Esophagus (tissue), 2 donors: ENCODE results near the gene TRPC6. TPM values are rescaled to one million over a fixed set of nuclear protein-coding genes. Genes with fewer than 3 reads are reported as not detected.
"Not testable (repeated sequence)": the region's sequence is repeated elsewhere in the genome, so short reads cannot be mapped to it uniquely, and the experiment has no call there.

ENCODE experiments used
- H3K27ac ChIP-seq, 2 donors: one replicate each; pipeline ENCODE4 v1.5.1; 2013; ENCODE audit warnings: low read depth in 2 of 2, mild to moderate bottlenecking in 2 of 2, inconsistent platforms in 1 of 2, low read length in 1 of 2, moderate library complexity in 1 of 2
- H3K27me3 ChIP-seq, 2 donors: one replicate each; pipeline ENCODE4 v1.6.1; 2013; ENCODE audit warnings: low read length in 2 of 2, control low read depth in 1 of 2, mild to moderate bottlenecking in 1 of 2; ENCODE audit not compliant: insufficient read depth in 2 of 2, control insufficient read depth in 1 of 2
- H3K36me3 ChIP-seq, 2 donors: one replicate each; pipeline ENCODE4 v1.6.1; 2013; ENCODE audit warnings: low read length in 1 of 2; ENCODE audit not compliant: control insufficient read depth in 2 of 2, insufficient read depth in 2 of 2
- H3K4me1 ChIP-seq, 2 donors: one replicate each; pipeline ENCODE4 v1.6.1; 2013; ENCODE audit warnings: low read length in 1 of 2; ENCODE audit not compliant: control insufficient read depth in 2 of 2, insufficient read depth in 2 of 2
- H3K4me3 ChIP-seq, 2 donors: one replicate each; pipeline ENCODE4 v1.5.1; 2013; ENCODE audit warnings: low read length in 2 of 2, mild to moderate bottlenecking in 2 of 2, low read depth in 1 of 2, moderate library complexity in 1 of 2
- H3K9me3 ChIP-seq, 2 donors: one replicate each; pipeline ENCODE4 v1.6.1; 2013; ENCODE audit warnings: mild to moderate bottlenecking in 2 of 2, low read depth in 1 of 2, low read length in 1 of 2, moderate library complexity in 1 of 2; ENCODE audit not compliant: control insufficient read depth in 2 of 2, insufficient read depth in 1 of 2
- WGBS, 2 donors: extraction: QIAGEN DNeasy Blood & Tissue Kit; methylation state at CpG; one replicate each; pipeline ENCODE4 v1.1.7; 2013; 5-methylcytosine and 5-hydroxymethylcytosine counted together
- polyA plus RNA-seq, 2 donors: library from polyadenylated mRNA; stranded (reverse); fragments of 200-250 nt; gene quantifications; one replicate each; pipeline ENCODE4 v1.2.3, GENCODE V29; 2013
- donor health status: healthy with polysubstance abuse.
- donor health status: Bipolar disorder and iron deficiency.

Gene TRPC6
- polyA plus RNA-seq, 2 donors = 1.4 to 1.9 TPM

GRCh38 chr11:101446238-101446637 is 137.6 kb downstream of the TRPC6 start:
- Histone ChIP-seq H3K9me3 (no peaks in the 10 kb centered on the region), H3K27ac (no peak overlapping the region), H3K4me1 (no peaks in the 10 kb centered on the region), H3K4me3 (no peak overlapping the region), H3K36me3 (no peaks in the 10 kb centered on the region), H3K27me3 (no peaks in the 10 kb centered on the region)
- 74 to 83% methylated on average over 1 of the region's 1 CpG for WGBS, 2 donors

GRCh38 chr11:101445761-101446160 is 138.0 kb downstream of the TRPC6 start:
- no peaks in the 10 kb centered on the region for H3K27me3 ChIP-seq
- no peaks in the 10 kb centered on the region for H3K36me3 ChIP-seq
- no peak overlapping the region for H3K4me3 ChIP-seq
- no peak overlapping the region for H3K27ac ChIP-seq
- no peaks in the 10 kb centered on the region for H3K4me1 ChIP-seq
- H3K9me3 ChIP-seq = no peaks in the 10 kb centered on the region

- WGBS, 2 donors = 58 to 65% methylated on average over 1 of the region's 1 CpG
- no peaks in the 10 kb centered on the region for H3K27me3 ChIP-seq
- H3K9me3 ChIP-seq = no peaks in the 10 kb centered on the region
- no peak overlapping the region for H3K4me3 ChIP-seq
- no peak overlapping the region for H3K27ac ChIP-seq
- H3K4me1 ChIP-seq = no peaks in the 10 kb centered on the region
- H3K36me3 ChIP-seq = no peaks in the 10 kb centered on the region
Observed at GRCh38 chr11:101444851-101445250, 139.0 kb downstream of the TRPC6 start.

GRCh38 chr11:101444164-101444563 is 139.6 kb downstream of the TRPC6 start:
- Histone ChIP-seq H3K27me3 (no peaks in the 10 kb centered on the region), H3K4me3 (no peak overlapping the region), H3K36me3 (no peaks in the 10 kb centered on the region), H3K27ac (no peak overlapping the region), H3K4me1 (no peaks in the 10 kb centered on the region), H3K9me3 (no peaks in the 10 kb centered on the region)
- WGBS, 2 donors = 21 to 27% methylated on average over 5 of the region's 5 CpGs

- Histone ChIP-seq H3K36me3 (no peaks in the 10 kb centered on the region), H3K27ac (no peak overlapping the region), H3K27me3 (no peaks in the 10 kb centered on the region), H3K9me3 (no peaks in the 10 kb centered on the region), H3K4me1 (no peaks in the 10 kb centered on the region), H3K4me3 (no peak overlapping the region)
- WGBS, 2 donors = 74 to 82% methylated on average over 8 of the region's 8 CpGs
Observed at GRCh38 chr11:101442936-101443521, 140.8 kb downstream of the TRPC6 start.

- Histone ChIP-seq H3K36me3 (no peaks in the 10 kb centered on the region), H3K9me3 (no peaks in the 10 kb centered on the region), H3K27ac (no peak overlapping the region), H3K4me1 (no peaks in the 10 kb centered on the region), H3K4me3 (no peak overlapping the region), H3K27me3 (no peaks in the 10 kb centered on the region)
- 67 to 71% methylated on average over 4 of the region's 4 CpGs for WGBS, 2 donors
Observed at GRCh38 chr11:101442171-101442570, 141.6 kb downstream of the TRPC6 start.

- Histone ChIP-seq H3K36me3 (no peaks in the 10 kb centered on the region), H3K4me3 (no peak overlapping the region), H3K27ac (no peak overlapping the region), H3K4me1 (no peaks in the 10 kb centered on the region), H3K9me3 (no peaks in the 10 kb centered on the region), H3K27me3 (no peaks in the 10 kb centered on the region)
- WGBS, 2 donors = 72 to 79% methylated on average over 1 of the region's 1 CpG
Observed at GRCh38 chr11:101441747-101442146, 142.1 kb downstream of the TRPC6 start.

- WGBS, 2 donors = 94 to 95% methylated on average over 5 of the region's 5 CpGs
- Histone ChIP-seq H3K36me3 (no peaks in the 10 kb centered on the region), H3K4me1 (no peaks in the 10 kb centered on the region), H3K4me3 (no peak overlapping the region), H3K27ac (no peak overlapping the region), H3K9me3 (no peaks in the 10 kb centered on the region), H3K27me3 (no peaks in the 10 kb centered on the region)
Observed at GRCh38 chr11:101439488-101439887, 144.3 kb downstream of the TRPC6 start.

GRCh38 chr11:101438708-101439107 is 145.1 kb downstream of the TRPC6 start:
- H3K27ac ChIP-seq, H3K4me3 ChIP-seq, H3K36me3 ChIP-seq, H3K4me1 ChIP-seq, H3K27me3 ChIP-seq, H3K9me3 ChIP-seq: not testable (repeated sequence)
- WGBS, 2 donors = 67 to 70% methylated on average over 2 of the region's 2 CpGs

- Histone ChIP-seq H3K27ac (no peak overlapping the region), H3K36me3 (no peaks in the 10 kb centered on the region), H3K4me3 (no peak overlapping the region), H3K9me3 (no peaks in the 10 kb centered on the region), H3K4me1 (no peaks in the 10 kb centered on the region), H3K27me3 (no peaks in the 10 kb centered on the region)
- 68 to 85% methylated on average over 1 of the region's 1 CpG for WGBS, 2 donors
Observed at GRCh38 chr11:101438126-101438525, 145.7 kb downstream of the TRPC6 start.
